Stimulated activated CD8-positive, alpha-beta memory T cell treated with anti-CD3 and anti-CD28 coated beads, Interleukin-12 subunit alpha, Interleukin-12 subunit beta, amount 100 ng/mL, for 1 hour (primary cell): ENCODE data around the gene TEX48.

Experiments used
- DNase-seq: peaks from one replicate; pipeline ENCODE4 v3.0.0-alpha.2; 2020; ENCODE audit warnings: low read depth

TEX48 gene

GRCh38 chr9:114693248-114693855 lies 11.4 kb upstream of the TEX48 start:
- no peak for DNase-seq

DNA sequence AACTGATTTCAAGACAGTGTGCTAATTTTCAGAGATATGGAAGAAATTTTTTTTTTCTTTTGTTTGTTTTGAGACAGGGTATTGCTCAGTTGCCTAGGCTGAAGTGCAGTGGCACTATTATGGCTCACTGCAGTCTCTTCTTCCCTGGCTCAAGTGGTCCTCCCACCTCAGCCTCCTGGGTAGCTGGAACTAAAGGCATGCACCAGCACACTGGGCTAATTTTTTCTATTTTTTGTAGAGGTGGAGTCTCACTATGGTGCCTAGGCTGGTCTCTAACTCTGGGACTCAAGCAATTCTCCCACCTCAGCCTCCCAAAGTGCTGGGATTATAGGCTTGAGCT lies 9.9 kb upstream of the TEX48 start:
- DNase-seq: no peak

- DNase-seq: peak; percentile 39
Measured at GRCh38 chr9:114691046-114691955, 9.3 kb upstream of the TEX48 start.

DNA sequence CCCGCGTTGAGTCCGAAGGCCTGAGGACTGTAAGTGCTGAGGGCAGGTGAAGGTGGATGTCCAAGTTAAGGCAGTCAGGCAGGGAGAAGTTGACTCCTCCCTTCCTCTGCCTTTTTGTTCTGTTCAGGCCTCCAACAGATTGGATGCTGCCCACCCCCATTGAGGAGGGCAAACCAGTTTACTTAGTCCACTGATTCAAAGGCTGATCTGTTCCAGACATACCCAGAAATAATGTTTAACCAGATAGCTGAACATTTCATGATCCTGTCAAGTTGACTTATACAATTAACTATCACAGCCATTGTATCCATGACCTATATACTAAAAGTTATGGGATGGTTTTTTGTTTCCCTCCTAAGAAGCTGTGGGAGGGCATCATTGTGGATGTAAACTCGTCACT lies 8.3 kb upstream of the TEX48 start:
- DNase-seq: no peak

GRCh38 chr9:114689813-114690212 lies 7.8 kb upstream of the TEX48 start:
- DNase-seq: no peak

DNA sequence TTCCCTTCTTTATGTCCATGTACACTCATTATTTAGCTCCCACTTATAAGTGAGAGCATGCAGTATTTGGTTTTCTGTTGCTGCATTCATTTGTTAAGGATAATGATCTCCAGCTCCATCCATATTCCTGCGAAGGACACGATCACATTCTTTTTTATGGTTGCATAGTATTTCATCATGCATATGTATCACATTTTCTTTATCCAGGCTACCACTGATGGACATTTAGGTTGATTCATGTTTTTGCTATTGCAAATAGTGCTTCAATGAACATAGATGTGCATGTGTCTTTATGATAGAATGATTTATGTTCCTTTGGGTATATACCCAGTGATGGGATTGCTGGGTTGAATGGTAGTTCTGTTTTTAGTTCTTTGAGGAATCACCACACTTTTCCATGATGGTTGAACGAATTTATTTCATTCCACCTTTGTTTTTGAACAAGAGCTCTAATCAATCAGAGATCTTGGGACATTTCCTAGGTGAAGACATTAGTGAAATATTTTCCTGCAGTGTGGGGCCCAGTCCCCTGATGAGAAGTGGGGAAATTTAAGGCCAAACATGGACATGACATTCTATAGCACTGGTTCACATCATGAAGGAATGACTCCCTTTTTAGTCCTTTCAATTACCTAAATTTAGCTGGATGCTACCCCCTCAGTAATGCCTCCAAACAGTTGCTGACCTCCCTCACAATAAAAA lies 7.1 kb upstream of the TEX48 start:
- DNase-seq: no peak

GRCh38 chr9:114688379-114688778 lies 6.4 kb upstream of the TEX48 start:
- no peak for DNase-seq

- DNase-seq: no peak
Measured at GRCh38 chr9:114687034-114687433, 5.0 kb upstream of the TEX48 start.

DNA sequence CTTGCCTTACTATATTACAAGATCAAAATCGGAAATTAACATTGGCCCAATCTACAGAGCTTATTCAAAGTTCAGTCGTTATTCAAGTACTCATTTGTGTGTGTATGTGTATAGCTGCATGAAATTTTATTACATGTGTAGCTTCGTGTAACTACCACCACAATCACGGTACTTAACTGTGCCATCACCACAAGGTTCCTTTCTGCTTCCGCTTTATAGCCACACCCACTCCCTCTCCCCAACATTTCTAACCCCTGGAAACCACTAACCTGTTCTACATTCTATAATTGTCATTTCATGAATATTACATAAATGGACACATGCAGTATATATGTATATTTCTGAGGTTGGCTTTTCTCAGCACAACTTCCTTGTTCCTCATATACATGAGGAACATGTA lies 4.0 kb upstream of the TEX48 start:
- DNase-seq: no peak

- no peak for DNase-seq
Measured at GRCh38 chr9:114684036-114684435, 2.0 kb upstream of the TEX48 start.

GRCh38 chr9:114682846-114683245 lies 854 bp upstream of the TEX48 start:
- no peak for DNase-seq

DNA sequence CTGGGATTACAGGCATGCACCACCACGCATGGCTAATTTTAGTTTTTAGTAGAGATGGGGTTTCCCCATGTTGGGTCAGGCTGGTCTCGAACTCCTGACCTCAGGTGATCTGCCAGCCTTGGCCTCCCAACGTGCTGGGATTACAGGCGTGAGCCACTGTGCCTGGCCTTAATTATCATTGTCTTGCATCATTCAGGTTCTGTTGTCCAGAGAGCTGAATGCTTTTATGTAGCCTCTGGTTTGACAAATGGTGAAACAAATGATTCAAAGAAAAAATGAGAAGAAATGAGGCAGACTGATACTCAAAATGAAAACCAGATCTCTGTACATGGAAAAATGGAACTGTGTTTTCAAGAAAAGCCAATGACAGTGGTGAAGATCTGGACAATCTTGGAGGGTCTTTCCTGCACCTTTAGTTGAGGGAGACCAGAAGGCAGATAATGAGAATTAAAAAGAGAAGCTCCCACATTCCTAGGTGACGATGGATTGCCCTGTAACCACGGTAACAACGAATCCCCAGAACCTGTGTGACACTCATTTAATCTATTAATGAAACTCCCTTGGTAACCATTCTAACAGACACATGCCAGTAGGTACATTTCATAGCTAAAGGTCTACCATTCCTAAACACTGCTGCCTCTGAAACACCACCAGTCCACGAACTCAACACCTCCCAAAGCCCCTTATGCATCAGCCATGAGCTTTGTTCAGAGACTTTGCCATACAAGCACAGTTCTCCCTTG lies 1.6 kb downstream of the TEX48 start:
- DNase-seq: no peak

GRCh38 chr9:114678795-114679194 lies 3.2 kb downstream of the TEX48 start:
- no peak for DNase-seq

DNA sequence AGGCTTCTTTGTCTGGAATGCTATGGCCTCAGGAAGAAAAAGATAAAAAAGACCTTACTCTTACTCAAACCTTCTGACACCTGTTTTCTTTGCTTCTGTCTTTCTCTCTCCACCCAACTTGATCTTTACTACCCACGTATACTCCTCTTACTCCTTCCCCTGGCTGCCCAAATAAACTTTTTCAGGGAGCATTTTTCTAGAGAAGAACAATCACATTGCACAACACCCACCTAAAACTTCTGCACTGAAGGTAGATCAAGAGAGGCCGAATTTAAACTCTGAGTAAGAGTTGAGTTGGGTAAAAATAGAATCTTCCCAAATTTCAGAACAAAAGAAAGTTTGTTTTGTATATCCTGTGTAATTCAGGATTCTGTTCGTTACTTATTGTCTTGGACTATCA lies 3.9 kb downstream of the TEX48 start:
- no peak for DNase-seq

DNA sequence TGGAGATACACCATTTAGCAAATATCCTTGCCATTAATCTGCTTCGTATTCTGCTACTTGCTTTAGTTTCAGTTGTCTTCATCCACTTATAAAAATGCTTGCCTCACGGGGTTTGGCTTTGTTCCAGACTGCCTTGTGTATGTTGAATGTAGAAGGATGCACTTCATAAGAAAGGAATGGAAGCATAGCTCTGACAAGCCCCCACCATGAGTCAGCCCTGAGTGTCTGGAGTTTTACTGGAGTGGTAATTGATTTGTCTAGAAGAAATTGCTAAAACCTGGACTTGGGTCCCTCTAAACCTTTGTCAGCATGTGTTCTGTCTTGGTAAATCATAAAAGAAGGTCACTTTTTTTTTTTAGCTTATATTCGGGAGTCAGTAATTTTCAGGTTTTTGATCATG lies 4.6 kb downstream of the TEX48 start:
- DNase-seq: no peak

GRCh38 chr9:114676901-114677300 lies 5.1 kb downstream of the TEX48 start:
- no peak for DNase-seq

DNA sequence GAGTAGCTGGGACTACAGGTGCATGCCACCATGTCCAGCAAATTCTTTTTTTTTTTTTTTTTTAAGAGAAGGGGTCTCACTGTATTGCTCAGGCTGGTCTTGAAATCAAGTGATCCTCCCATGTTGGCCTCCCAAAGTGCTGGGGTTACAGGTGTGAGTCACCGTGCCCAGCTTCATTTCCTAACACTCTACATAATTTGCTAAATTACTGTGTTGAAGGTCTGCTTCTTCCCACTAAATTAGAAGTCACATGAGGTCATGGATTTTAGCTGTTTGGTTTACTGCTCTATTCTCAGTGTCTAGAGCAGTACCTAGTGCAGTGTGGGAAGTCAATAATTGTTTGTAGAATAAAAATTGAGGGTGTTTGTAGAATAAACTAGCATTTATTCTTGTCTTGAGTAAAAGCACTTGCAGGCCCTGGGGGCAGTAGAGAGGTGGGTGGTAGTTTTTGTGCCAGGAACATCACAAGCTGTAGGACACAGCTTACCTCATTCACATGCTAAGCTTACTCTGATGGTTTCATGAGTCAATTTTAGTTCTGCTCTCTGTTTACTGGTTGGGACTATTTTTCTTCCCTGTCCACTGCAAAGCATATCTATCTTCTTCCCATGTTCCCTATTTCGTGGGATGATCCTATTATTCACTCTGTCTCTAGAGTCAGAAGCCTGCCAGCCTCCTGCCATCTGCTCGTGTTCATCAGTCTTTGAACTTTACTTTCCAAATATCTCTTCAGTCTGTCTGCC lies 7.0 kb downstream of the TEX48 start:
- no peak for DNase-seq

GRCh38 chr9:114674076-114674797 lies 7.8 kb downstream of the TEX48 start:
- no peak for DNase-seq

- no peak for DNase-seq
Measured at GRCh38 chr9:114671605-114672004, 10.4 kb downstream of the TEX48 start.

DNA sequence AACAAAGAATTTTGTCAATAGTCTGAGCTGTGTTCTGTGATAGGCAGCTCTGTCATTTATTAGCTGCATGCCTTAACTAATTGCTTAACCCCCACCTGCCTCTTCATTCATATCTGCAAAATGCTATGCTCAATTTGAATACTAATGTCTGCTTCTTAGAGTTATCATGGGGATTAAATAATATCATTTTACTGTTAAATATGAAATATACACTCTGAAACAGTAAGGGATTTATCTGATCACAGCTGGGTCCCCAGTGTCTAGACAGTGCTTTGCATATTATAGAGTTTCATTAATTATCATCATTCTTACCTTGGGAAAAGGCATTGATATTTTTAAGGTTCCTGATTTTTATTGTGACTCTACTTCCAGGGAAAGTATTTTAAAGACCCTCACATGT lies 12.0 kb downstream of the TEX48 start:
- DNase-seq: no peak

DNA sequence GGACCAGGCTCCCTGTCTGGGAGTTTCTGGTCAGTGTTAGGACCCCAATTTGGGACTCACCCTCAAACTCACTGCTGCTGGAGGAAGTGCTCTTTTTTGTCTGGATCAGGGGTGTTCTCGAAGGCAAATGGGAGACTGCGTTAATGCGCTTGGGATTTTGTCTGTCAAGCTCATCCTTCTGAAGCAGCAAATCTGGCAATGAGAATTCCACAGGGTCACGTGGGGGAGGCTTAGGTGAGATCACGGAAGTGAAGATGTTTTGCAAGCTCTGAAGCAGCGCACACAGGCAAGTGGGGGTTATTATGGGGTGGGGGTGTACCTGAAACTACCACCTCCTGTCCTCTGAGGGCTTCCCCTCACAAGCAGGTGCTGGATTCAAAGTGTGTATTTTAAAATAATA lies 13.8 kb downstream of the TEX48 start:
- no peak for DNase-seq
